ENCODE measurements around the gene OR52N5. TPM values are rescaled to one million over a fixed set of nuclear protein-coding genes. Genes with fewer than 3 reads are reported as not detected.

OR52N5 gene
- total and polyA plus RNA-seq, 10 donors = not detected

- no peak for DNase-seq
- intact Hi-C loops (cut with DNase I; ENCODE audit: low total_unique reads) = loop anchor here (5.0 kb wide), 2 partner anchors 210 to 685 kb away; partner anchors contain the start of gene TRIM6
- Histone ChIP-seq H3K4me3 (no peak overlapping the region), H3K27ac (no peak overlapping the region), H3K36me3 (no peaks in the 10 kb centered on the region), H3K9me3 (peaks cover 0 to 16% (median 10%) of the 10 kb centered on the region in 8 donors), H3K4me1 (peaks cover 0 to 15% (median 13%) of the 10 kb centered on the region in 6 donors), H3K27me3 (replicated peaks in 1 of 7) (peaks cover 0 to 15% (median 0%) of the 10 kb centered on the region in 7 donors)
- no peak for TF ChIP-seq POLR2A (IDR thresholded peaks at IDR 0.05)
- no peak for TF ChIP-seq CTCF (IDR thresholded peaks at IDR 0.05 in 8 of 11, conservative IDR thresholded peaks at IDR 0.05 in 3 of 11)
- no peak for TF ChIP-seq POLR2AphosphoS5 (IDR thresholded peaks at IDR 0.05)
- WGBS, 5 donors = 70 to 79% (median 76%) methylated on average over 10 of the region's 10 CpGs
Observed at GRCh38 chr11:5807580-5807979, 24.4 kb upstream of the OR52N5 start.

- H3K27ac ChIP-seq = no peak overlapping the region
- peaks cover 0 to 16% (median 10%) of the 10 kb centered on the region in 8 donors for H3K9me3 ChIP-seq
- TF ChIP-seq POLR2AphosphoS5 (IDR thresholded peaks at IDR 0.05) = no peak
- TF ChIP-seq POLR2A (IDR thresholded peaks at IDR 0.05) = no peak
- TF ChIP-seq CTCF (IDR thresholded peaks at IDR 0.05 in 8 of 11, conservative IDR thresholded peaks at IDR 0.05 in 3 of 11) = no peak
- H3K4me3 ChIP-seq = no peak overlapping the region
- no peak for DNase-seq
- H3K36me3 ChIP-seq = no peaks in the 10 kb centered on the region
- H3K4me1 ChIP-seq = peaks cover 0 to 9% (median 8%) of the 10 kb centered on the region in 6 donors
- H3K27me3 ChIP-seq (replicated peaks in 1 of 7) = peaks cover 0 to 12% (median 0%) of the 10 kb centered on the region in 7 donors
- 76 to 95% (median 91%) methylated on average over 5 of the region's 5 CpGs for WGBS, 5 donors
- intact Hi-C loops (cut with DNase I; ENCODE audit: low total_unique reads) = no loop called here
Observed at GRCh38 chr11:5803982-5804381, 20.8 kb upstream of the OR52N5 start.

- H3K4me3 ChIP-seq = no peak overlapping the region
- intact Hi-C loops (cut with DNase I; ENCODE audit: low total_unique reads) = no loop called here
Observed at GRCh38 chr11:5796541-5796940, 13.4 kb upstream of the OR52N5 start.

GRCh38 chr11:5791165-5791564 lies 8.0 kb upstream of the OR52N5 start, which contains the start of gene OR52N1:
Gene OR52N1, minus strand, starts transcription at chr11:5791265. Its CDS starts 2,449 bp downstream, at chr11:5788816.
- WGBS, 5 donors = 77 to 93% (median 80%) methylated on average over 3 of the region's 3 CpGs
- DNase-seq = no peak
- no peak within 1 kb of the TSS for H3K4me3 ChIP-seq
- intact Hi-C loops (cut with DNase I; ENCODE audit: low total_unique reads) = no loop called here
- H3K27me3 ChIP-seq (replicated peaks in 1 of 7) = no peaks in the 10 kb centered on the region
- no peak within 1 kb of the TSS for H3K27ac ChIP-seq
- no peaks in the 10 kb centered on the region for H3K4me1 ChIP-seq
- no peaks in the 10 kb centered on the region for H3K36me3 ChIP-seq
- peaks cover 0 to 3% (median 0%) of the 10 kb centered on the region in 8 donors for H3K9me3 ChIP-seq
- no peak for TF ChIP-seq CTCF (IDR thresholded peaks at IDR 0.05 in 8 of 11, conservative IDR thresholded peaks at IDR 0.05 in 3 of 11)
- TF ChIP-seq POLR2AphosphoS5 (IDR thresholded peaks at IDR 0.05) = no peak
- TF ChIP-seq POLR2A (IDR thresholded peaks at IDR 0.05) = no peak

More at GRCh38 chr11:5796541-5796940, 13.4 kb upstream of the OR52N5 start:
- H3K27me3 ChIP-seq (replicated peaks in 1 of 7) = peaks cover 0 to 7% (median 0%) of the 10 kb centered on the region in 7 donors
- no peak for DNase-seq
- TF ChIP-seq POLR2A (IDR thresholded peaks at IDR 0.05) (no peak), CTCF (IDR thresholded peaks at IDR 0.05 in 8 of 11, conservative IDR thresholded peaks at IDR 0.05 in 3 of 11) (no peak), POLR2AphosphoS5 (IDR thresholded peaks at IDR 0.05) (no peak)
- no peak overlapping the region for H3K27ac ChIP-seq
- no peaks in the 10 kb centered on the region for H3K4me1 ChIP-seq
- H3K9me3 ChIP-seq = peaks cover 0 to 3% (median 0%) of the 10 kb centered on the region in 8 donors
- no peaks in the 10 kb centered on the region for H3K36me3 ChIP-seq
- 87 to 91% (median 88%) methylated on average over 6 of the region's 6 CpGs for WGBS, 5 donors
